HepG2 (cell line): ENCODE data around the gene CCDC142. TPM values are rescaled to one million over a fixed set of nuclear protein-coding genes. Genes with fewer than 3 reads are reported as not detected.
A peak's percentile ranks its signal among the peaks of the same experiment; 100 is the strongest.

Experiments used
- CBX5 ChIP-seq: sonication (generic); formaldehyde crosslinking; IDR thresholded peaks from 2 replicates; pipeline ENCODE4 v1.4.0; 2020; ENCODE audit warnings: missing genetic modification reagents, borderline replicate concordance
- CENPT ChIP-seq: sonication (generic); formaldehyde crosslinking; IDR thresholded peaks from 2 replicates; pipeline ENCODE4 v1.8.0; 2022; ENCODE audit warnings: low read depth, mild to moderate bottlenecking, moderate library complexity, missing genetic modification reagents
- DMTF1 ChIP-seq: sonication (generic); formaldehyde crosslinking; IDR thresholded peaks from 2 replicates; pipeline ENCODE4 v1.4.0; 2020; ENCODE audit warnings: mild to moderate bottlenecking, missing genetic modification reagents
- FOXP1 ChIP-seq, 2 experiments: fragments of 450-650 bp in 1 of 2; IDR thresholded peaks; 2 replicates each; pipeline ENCODE4 v1.6.1; 2017 to 2018; ENCODE audit warnings: antibody characterized with exemption in 1 of 2
- GATAD2A ChIP-seq: IDR thresholded peaks from 2 replicates; pipeline ENCODE4 v1.6.1; 2016
- HNRNPH1 ChIP-seq: fragments of 200-400 bp; formaldehyde crosslinking; optimal IDR thresholded peaks from 2 replicates; pipeline ENCODE3; 2017; ENCODE audit warnings: mild to moderate bottlenecking, low read depth, low read length
- JARID2 ChIP-seq: sonication (generic); formaldehyde crosslinking; IDR thresholded peaks from 2 replicates; pipeline ENCODE4 v1.8.1; 2023; ENCODE audit warnings: missing genetic modification reagents, inconsistent platforms; ENCODE audit not compliant: insufficient replicate concordance
- KDM2A ChIP-seq: sonication (generic); formaldehyde crosslinking; IDR thresholded peaks from 2 replicates; pipeline ENCODE4 v1.4.0; 2020; ENCODE audit warnings: low read depth, missing genetic modification reagents, borderline replicate concordance
- KDM4B ChIP-seq: sonication (generic); formaldehyde crosslinking; IDR thresholded peaks from 2 replicates; pipeline ENCODE4 v1.4.0; 2020; ENCODE audit warnings: missing genetic modification reagents
- MIXL1 ChIP-seq: IDR thresholded peaks from 2 replicates; pipeline ENCODE4 v1.6.1; 2016
- NFKBIZ ChIP-seq: IDR thresholded peaks from 2 replicates; pipeline ENCODE4 v1.6.1; 2018; ENCODE audit warnings: missing genetic modification reagents, missing compliant biosample characterization
- NFYB ChIP-seq: sonication (generic); formaldehyde crosslinking; IDR thresholded peaks from 2 replicates; pipeline ENCODE4 v1.4.0; 2020; ENCODE audit warnings: missing genetic modification reagents
- POGK ChIP-seq: sonication (generic); formaldehyde crosslinking; conservative IDR thresholded peaks from 2 replicates; pipeline ENCODE4 v1.8.0; 2022; ENCODE audit warnings: mild to moderate bottlenecking, moderate library complexity, missing genetic modification reagents
- POLR2AphosphoS2 ChIP-seq: IDR thresholded peaks from 2 replicates; pipeline ENCODE4 v1.6.1; 2011; ENCODE audit warnings: low read depth, low read length, improper control_type of control experiment
- SIX1 ChIP-seq: sonication (generic); formaldehyde crosslinking; IDR thresholded peaks from 2 replicates; pipeline ENCODE4 v1.4.0; 2020; ENCODE audit warnings: missing genetic modification reagents, borderline replicate concordance
- THAP7 ChIP-seq: sonication (generic); formaldehyde crosslinking; IDR thresholded peaks from 2 replicates; pipeline ENCODE4 v1.8.1; 2023; ENCODE audit warnings: mild to moderate bottlenecking, missing genetic modification reagents
- ZFP1 ChIP-seq: IDR thresholded peaks from 2 replicates; pipeline ENCODE4 v1.6.1; 2016
- ZMAT3 ChIP-seq: sonication (generic); formaldehyde crosslinking; conservative IDR thresholded peaks from 2 replicates; pipeline ENCODE4 v1.7.0; 2021; ENCODE audit warnings: missing genetic modification reagents
- ZNF101 ChIP-seq: sonication (generic); formaldehyde crosslinking; IDR thresholded peaks from 2 replicates; pipeline ENCODE4 v1.4.0; 2020; ENCODE audit warnings: mild to moderate bottlenecking, low read depth, missing genetic modification reagents, borderline replicate concordance
- ZNF34 ChIP-seq: sonication (generic); formaldehyde crosslinking; IDR thresholded peaks from 2 replicates; pipeline ENCODE4 v1.4.0; 2020; ENCODE audit warnings: mild to moderate bottlenecking, missing genetic modification reagents, borderline replicate concordance
- ZNF503 ChIP-seq: sonication (generic); formaldehyde crosslinking; IDR thresholded peaks from 2 replicates; pipeline ENCODE4 v1.4.0; 2020; ENCODE audit warnings: missing genetic modification reagents
- ZNF549 ChIP-seq: sonication (generic); formaldehyde crosslinking; IDR thresholded peaks from 2 replicates; pipeline ENCODE4 v1.5.0; 2020; ENCODE audit warnings: missing genetic modification reagents
- ZNF704 ChIP-seq: sonication (generic); formaldehyde crosslinking; IDR thresholded peaks from 2 replicates; pipeline ENCODE4 v1.8.1; 2023; ENCODE audit warnings: mild to moderate bottlenecking, inconsistent platforms, moderate library complexity, missing genetic modification reagents, borderline replicate concordance
- ZNF709 ChIP-seq: sonication (generic); formaldehyde crosslinking; IDR thresholded peaks from 2 replicates; pipeline ENCODE4 v1.5.0; 2020; ENCODE audit warnings: mild to moderate bottlenecking, missing genetic modification reagents
- polyA plus RNA-seq, 8 experiments: library from polyadenylated mRNA; depleted of rRNA in 3 of 8; stranded (reverse) in 7 of 8; unstranded in 1 of 8; fragments of >200 nt; fragmentation: Illumina TruSeq in 4 of 8; extraction: Trizol in 4 of 8; gene quantifications; 2 replicates each; pipeline versions ENCODE4 v1.2.1 to v1.2.3, GENCODE V29; 2011 to 2016; ENCODE audit warnings: low read depth in 4 of 8, missing spikeins in 1 of 8, mixed read lengths in 1 of 8; ENCODE audit not compliant: insufficient read depth in 1 of 8
- total RNA-seq, 5 experiments: library from RNA; depleted of rRNA; stranded (reverse); fragments of >200 nt; fragmentation: Illumina TruSeq; extraction: Trizol; gene quantifications; 2 replicates each; pipeline ENCODE4 v1.2.3, GENCODE V29; 2016; ENCODE audit warnings: low read depth in 1 of 5

CCDC142 gene
- total and polyA plus RNA-seq, 2 of the 13 experiments (the other 11 are each of a cell fraction or from before 2014, with no cell fraction given), result 14.7 to 30.4 TPM

GRCh38 chr2:74499267-74499939 is 16.6 kb upstream of the CCDC142 start, which contains the start of gene LBX2 (continued):
- TF ChIP-seq CENPT (no peak), NFYB (CRISPR knock-in tag) (no peak), CBX5 (CRISPR knock-in tag) (no peak), ZNF101 (CRISPR knock-in tag) (no peak), HNRNPH1 (no peak), THAP7 (CRISPR knock-in tag) (no peak; the same call in 1 of the 2 replicates), POGK (no peak), KDM4B (CRISPR knock-in tag) (no peak), JARID2 (no peak), SIX1 (CRISPR knock-in tag) (no peak), ZNF549 (no peak), NFKBIZ (no peak), FOXP1 (IDR thresholded peaks at IDR 0.05) (no peak), FOXP1 (CRISPR knock-in tag; IDR thresholded peaks at IDR 0.05) (no peak), MIXL1 (no peak), ZFP1 (CRISPR knock-in tag) (no peak), DMTF1 (no peak), ZNF34 (CRISPR knock-in tag) (no peak), ZNF503 (CRISPR knock-in tag) (no peak), ZNF709 (CRISPR knock-in tag) (no peak; the same call in 1 of the 2 replicates), ZNF704 (no peak), ZMAT3 (CRISPR knock-in tag) (no peak), POLR2AphosphoS2 (no peak), GATAD2A (no peak), KDM2A (CRISPR knock-in tag) (peak; percentile 85)
